ENCODE results near the gene IGFBPL1.

- TF ChIP-seq CTCF (conservative IDR thresholded peaks at IDR 0.05) (no peak), EZH2 (IDR thresholded peaks at IDR 0.05; ENCODE audit: low read depth) (no peak)
Measured at GRCh38 chr9:38386319-38386895, 37.8 kb downstream of the IGFBPL1 start.

Measured in PC-9 (cell line).